ENCODE data around the gene SLIT3. TPM values are rescaled to one million over a fixed set of nuclear protein-coding genes. Genes with fewer than 3 reads are reported as not detected.

SLIT3 gene
- total and polyA plus RNA-seq, 2 donors (not counting 3 experiments of a cell fraction or from before 2014, with no cell fraction given): 0.90 to 1.0 TPM

- no peak overlapping the region for H3K4me2 ChIP-seq (ENCODE audit: insufficient read depth, low read length)
- H3K27ac ChIP-seq (ENCODE audit: insufficient read depth, low read depth, low read length): no peak overlapping the region
- H4K20me1 ChIP-seq (replicated peaks; ENCODE audit: control insufficient read depth, extremely low read depth, insufficient read depth, low read length): no peaks in the 10 kb centered on the region
- dilution Hi-C loops (cut with MboI; ENCODE audit: extremely low pct_ligation_motif_present, low sequenced_read_pairs): no loop called here
- POLR2A ChIA-PET: no interaction called here
- no peak overlapping the region for H3K9ac ChIP-seq (replicated peaks; ENCODE audit: extremely low read depth, insufficient read depth, low read length)
- no peak for TF ChIP-seq POLR2A (IDR thresholded peaks at IDR 0.05; ENCODE audit: low read depth, low read length)
- no peak for TF ChIP-seq MYC (IDR thresholded peaks at IDR 0.05; ENCODE audit: low read depth, low read length)
- TF ChIP-seq JUN (IDR thresholded peaks at IDR 0.05; ENCODE audit: borderline replicate concordance, insufficient read depth, insufficient read length, low read depth): no peak
- no peak for TF ChIP-seq FOS (IDR thresholded peaks at IDR 0.05; ENCODE audit: borderline replicate concordance, insufficient read depth, low read length)
- no peak for TF ChIP-seq POLR2AphosphoS5 (IDR thresholded peaks at IDR 0.05; ENCODE audit: insufficient read depth, low read depth, low read length)
- TF ChIP-seq MAX (IDR thresholded peaks at IDR 0.05; ENCODE audit: insufficient read depth, insufficient read length): no peak
- no peak for TF ChIP-seq CTCF (IDR thresholded peaks at IDR 0.05; ENCODE audit: extremely low read depth in 1 of 2, insufficient read depth in 1 of 2, low read depth in 1 of 2, low read length in 2 of 2)
- TF ChIP-seq GATA2 (IDR thresholded peaks at IDR 0.05; ENCODE audit: insufficient read depth, insufficient read length, low read depth, low read length): no peak
- no peak for TF ChIP-seq EZH2 (IDR thresholded peaks at IDR 0.05; ENCODE audit: borderline replicate concordance, low read depth, low read length, severe bottlenecking)
- DNase-seq (ENCODE audit: low read depth, low spot score) (no peak), FAIRE-seq (no peak)
- CTCF ChIA-PET: interaction anchor here (0.8 kb wide), 1 partner anchor 10 kb away, joined by 3 read pairs; no protein-coding TSS in a partner anchor
- H3K4me1 ChIP-seq (ENCODE audit: control insufficient read depth, extremely low read depth, insufficient read depth, low read length): no peaks in the 10 kb centered on the region
- H3K36me3 ChIP-seq (ENCODE audit: control insufficient read depth in 2 of 2, extremely low read depth in 1 of 2, insufficient read depth in 2 of 2, low read length in 2 of 2): no peaks in the 10 kb centered on the region
- no peaks in the 10 kb centered on the region for H3K27me3 ChIP-seq (ENCODE audit: control insufficient read depth in 2 of 2, insufficient read depth in 2 of 2, low read length in 2 of 2)
- no peaks in the 10 kb centered on the region for H3K79me2 ChIP-seq (ENCODE audit: control insufficient read depth, insufficient read depth, low read length)
- H3K9me1 ChIP-seq (replicated peaks; ENCODE audit: control insufficient read depth, extremely low read depth, insufficient read depth, low read length): no peaks in the 10 kb centered on the region
- no peaks in the 10 kb centered on the region for H3K9me3 ChIP-seq (replicated peaks; ENCODE audit: control insufficient read depth, insufficient read depth, low read length)
- intact Hi-C loops (cut with micrococcal nuclease): no loop called here
- BruUV-seq (replicated peaks): no TSS peak
- no peak overlapping the region for H2AFZ ChIP-seq (ENCODE audit: low read depth, low read length)
- no peak overlapping the region for H3K4me3 ChIP-seq (replicated peaks in 1 of 3; ENCODE audit: insufficient read depth in 1 of 3, low read depth in 1 of 3, low read length in 3 of 3)
These were observed 77.4 kb downstream of the SLIT3 start for GRCh38 chr5:169223595-169223953.
